Measurements from ENCODE around the gene LRRC4C. TPM values are rescaled to one million over a fixed set of nuclear protein-coding genes. Genes with fewer than 3 reads are reported as not detected.

The LRRC4C gene
- total and polyA plus RNA-seq, 10 of the 15 experiments (the other 5 are each of a cell fraction or from before 2014, with no cell fraction given): 1.5 TPM; not detected in 9

- TF ChIP-seq BMI1 (IDR thresholded peaks at IDR 0.05; ENCODE audit: borderline replicate concordance) (no peak), POLR2AphosphoS5 (IDR thresholded peaks at IDR 0.05; ENCODE audit: low read length) (no peak), IKZF2 (IDR thresholded peaks at IDR 0.05) (no peak), NFYB (IDR thresholded peaks at IDR 0.05; ENCODE audit: insufficient read depth, low read depth, low read length) (no peak)
Observed at GRCh38 chr11:41392596-41392995, 66.9 kb downstream of the LRRC4C start (continued).

- TF ChIP-seq RFX5 (IDR thresholded peaks at IDR 0.05; ENCODE audit: low read depth, low read length) (no peak), ZNF687 (IDR thresholded peaks at IDR 0.05) (no peak), YY1 (IDR thresholded peaks at IDR 0.05; ENCODE audit: low read depth, low read length) (no peak), STAT3 (IDR thresholded peaks at IDR 0.05; ENCODE audit: low read depth, low read length) (no peak), E2F4 (IDR thresholded peaks at IDR 0.05; ENCODE audit: low read depth, low read length) (no peak)
- Histone ChIP-seq H2AFZ (ENCODE audit: control insufficient read depth, low read depth, low read length) (no peak overlapping the region), H3K4me2 (ENCODE audit: control insufficient read depth, insufficient read depth) (no peak overlapping the region), H4K20me1 (ENCODE audit: control insufficient read depth, insufficient read depth) (no peaks in the 10 kb centered on the region), H3K4me3 (no peak overlapping the region), H3K27ac (ENCODE audit: control insufficient read depth, insufficient read depth) (no peak overlapping the region), H3K4me1 (ENCODE audit: control insufficient read depth, insufficient read depth, low read length) (no peaks in the 10 kb centered on the region), H3K9me3 (replicated peaks; ENCODE audit: control insufficient read depth, insufficient read depth, low read length) (no peaks in the 10 kb centered on the region), H3K27me3 (replicated peaks in 1 of 2; ENCODE audit: control insufficient read depth in 2 of 2, insufficient read depth in 2 of 2, low read length in 1 of 2) (no peaks in the 10 kb centered on the region), H3K9ac (ENCODE audit: control insufficient read depth, insufficient read depth, low read length) (no peak overlapping the region), H3K36me3 (ENCODE audit: control insufficient read depth in 2 of 2, insufficient read depth in 2 of 2, low read length in 1 of 2) (no peaks in the 10 kb centered on the region), H3K79me2 (ENCODE audit: control insufficient read depth, insufficient read depth, low read length) (no peaks in the 10 kb centered on the region)
- RAD21 ChIA-PET (ENCODE audit: unreplicated experiment): no interaction called here
- DNase-seq (ENCODE audit: low read depth, low spot score) (no peak), ATAC-seq (no peak), FAIRE-seq (no peak)
- POLR2A ChIA-PET: no interaction called here
- SMC1A ChIA-PET (ENCODE audit: uncharacterized antibody, unreplicated experiment): no interaction called here
- WGBS (ENCODE audit: insufficient coverage, insufficient replicate concordance, low lambda C conversion rate, missing lambda C conversion rate): 64% methylated on average over 3 of the region's 3 CpGs
- intact Hi-C loops (cut with micrococcal nuclease; ENCODE audit: unreplicated experiment) (no loop called here), in situ Hi-C loops (cut with MboI) (no loop called here)
- CTCF ChIA-PET: no interaction called here
- BruUV-seq (replicated peaks): no TSS peak
Observed at GRCh38 chr11:41389623-41390130, 69.8 kb downstream of the LRRC4C start.
